Hippocampal formation (tissue), 2 donors: ENCODE data around the gene CYP8B1.
"Not testable (repeated sequence)": the region's sequence is repeated elsewhere in the genome, so short reads cannot be mapped to it uniquely, and the experiment has no call there.

Experiments used
- DNase-seq, 2 donors: peaks; one replicate each; lab custom pipeline; 2025; lab: John Stamatoyannopoulos, UW

Gene CYP8B1

GRCh38 chr3:42884324-42884723 is 8.6 kb upstream of the CYP8B1 start:
- DNase-seq, result no peak

- DNase-seq, result not testable (repeated sequence)
Measured at GRCh38 chr3:42883251-42883930, 7.7 kb upstream of the CYP8B1 start.

GRCh38 chr3:42880601-42881451 is 5.1 kb upstream of the CYP8B1 start:
- DNase-seq, result peak; percentile 63 to 81

- no peak for DNase-seq
Measured at GRCh38 chr3:42880183-42880582, 4.5 kb upstream of the CYP8B1 start.

- DNase-seq, result no peak
Measured at GRCh38 chr3:42877881-42878280, 2.2 kb upstream of the CYP8B1 start.

- no peak for DNase-seq
Measured at GRCh38 chr3:42876940-42877720, 1.5 kb upstream of the CYP8B1 start.

- no peak for DNase-seq
Measured at GRCh38 chr3:42876401-42876800, 722 bp upstream of the CYP8B1 start.

- no peak for DNase-seq
Measured at GRCh38 chr3:42874749-42875148, 930 bp downstream of the CYP8B1 start.

- no peak for DNase-seq
Measured at GRCh38 chr3:42873221-42873982, 2.3 kb downstream of the CYP8B1 start.

GRCh38 chr3:42872718-42873117 is 3.0 kb downstream of the CYP8B1 start:
- DNase-seq, result no peak

GRCh38 chr3:42871592-42872196 is 4.0 kb downstream of the CYP8B1 start:
- no peak for DNase-seq

- DNase-seq, result no peak
Measured at GRCh38 chr3:42868841-42869240, 6.8 kb downstream of the CYP8B1 start.

- no peak for DNase-seq
Measured at GRCh38 chr3:42867138-42867537, 8.5 kb downstream of the CYP8B1 start.

GRCh38 chr3:42865256-42865655 is 10.4 kb downstream of the CYP8B1 start:
- DNase-seq, result no peak

- DNase-seq, result no peak
Measured at GRCh38 chr3:42864321-42864950, 11.2 kb downstream of the CYP8B1 start.

- DNase-seq, result no peak
Measured at GRCh38 chr3:42856544-42856943, 19.1 kb downstream of the CYP8B1 start.

- no peak for DNase-seq
Measured at GRCh38 chr3:42855547-42856380, 19.9 kb downstream of the CYP8B1 start.

GRCh38 chr3:42855219-42855546 is 20.5 kb downstream of the CYP8B1 start:
- DNase-seq, result no peak

GRCh38 chr3:42853739-42854302 is 21.9 kb downstream of the CYP8B1 start:
- DNase-seq, result no peak

- no peak for DNase-seq
Measured at GRCh38 chr3:42853056-42853455, 22.6 kb downstream of the CYP8B1 start.
